GM21619 (cell line): ENCODE results near the gene TSPAN9.

ENCODE experiments used
- ATAC-seq: cut with Tn5 transposase; IDR thresholded peaks from one replicate; pipeline ENCODE4 v1.9.1; 2021; ENCODE audit not compliant: unreplicated experiment

Gene TSPAN9

GRCh38 chr12:3157581-3158323, 80.6 kb downstream of the TSPAN9 start:
- ATAC-seq: no peak

GRCh38 chr12:3158851-3159465, 81.8 kb downstream of the TSPAN9 start:
- no peak for ATAC-seq

GRCh38 chr12:3160081-3160480, 82.9 kb downstream of the TSPAN9 start:
- no peak for ATAC-seq

- no peak for ATAC-seq
These were observed 84.7 kb downstream of the TSPAN9 start for GRCh38 chr12:3161861-3162260.

GRCh38 chr12:3164454-3165077, 87.4 kb downstream of the TSPAN9 start:
- no peak for ATAC-seq

DNA sequence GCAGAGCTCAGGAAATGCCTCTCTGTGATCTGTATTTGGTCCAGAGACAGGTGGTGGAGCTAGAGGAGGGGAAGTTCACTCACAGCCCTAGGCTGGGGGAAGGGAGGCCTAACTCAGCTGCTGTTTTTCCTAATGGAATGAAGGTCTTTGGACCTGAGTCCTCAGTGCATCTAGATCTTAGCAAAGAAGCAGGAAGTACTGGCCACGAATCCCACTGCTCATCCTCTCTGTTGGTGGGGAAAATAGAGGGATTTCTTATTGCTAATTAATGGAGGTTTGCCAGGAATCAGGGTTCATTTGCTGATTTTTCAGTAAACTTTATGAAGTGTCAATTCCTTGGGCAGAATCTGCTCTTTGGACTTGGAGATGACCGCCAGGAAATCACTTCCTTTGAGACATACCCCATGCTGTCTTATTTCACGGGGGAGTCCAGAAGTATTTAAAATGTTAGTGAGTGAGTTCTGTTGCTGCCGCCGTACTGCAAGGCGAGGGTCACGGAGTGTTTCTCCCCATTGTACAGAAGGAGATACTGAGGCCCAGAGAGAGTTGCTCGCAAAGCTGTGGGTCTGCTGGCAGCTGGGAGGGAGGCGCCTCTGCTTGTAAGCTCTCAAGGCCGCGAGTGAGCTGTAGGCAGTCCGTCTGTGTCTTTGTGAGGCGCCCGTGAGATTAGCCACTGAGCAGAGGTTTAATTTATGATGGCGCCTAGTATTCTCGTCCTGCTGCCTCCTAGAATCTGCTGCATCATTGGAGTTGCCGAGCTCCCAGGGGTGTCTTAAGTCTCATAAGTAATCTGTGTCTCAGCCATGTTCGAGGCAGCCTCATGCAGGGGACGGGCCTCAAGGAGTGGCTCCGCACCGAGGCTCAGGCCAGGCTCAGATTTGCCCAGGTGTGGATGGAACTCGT, 88.2 kb downstream of the TSPAN9 start:
- ATAC-seq: no peak

GRCh38 chr12:3167636-3168035, 90.5 kb downstream of the TSPAN9 start:
- ATAC-seq: no peak

- ATAC-seq: no peak
These were observed 91.3 kb downstream of the TSPAN9 start for GRCh38 chr12:3168223-3169221.

DNA sequence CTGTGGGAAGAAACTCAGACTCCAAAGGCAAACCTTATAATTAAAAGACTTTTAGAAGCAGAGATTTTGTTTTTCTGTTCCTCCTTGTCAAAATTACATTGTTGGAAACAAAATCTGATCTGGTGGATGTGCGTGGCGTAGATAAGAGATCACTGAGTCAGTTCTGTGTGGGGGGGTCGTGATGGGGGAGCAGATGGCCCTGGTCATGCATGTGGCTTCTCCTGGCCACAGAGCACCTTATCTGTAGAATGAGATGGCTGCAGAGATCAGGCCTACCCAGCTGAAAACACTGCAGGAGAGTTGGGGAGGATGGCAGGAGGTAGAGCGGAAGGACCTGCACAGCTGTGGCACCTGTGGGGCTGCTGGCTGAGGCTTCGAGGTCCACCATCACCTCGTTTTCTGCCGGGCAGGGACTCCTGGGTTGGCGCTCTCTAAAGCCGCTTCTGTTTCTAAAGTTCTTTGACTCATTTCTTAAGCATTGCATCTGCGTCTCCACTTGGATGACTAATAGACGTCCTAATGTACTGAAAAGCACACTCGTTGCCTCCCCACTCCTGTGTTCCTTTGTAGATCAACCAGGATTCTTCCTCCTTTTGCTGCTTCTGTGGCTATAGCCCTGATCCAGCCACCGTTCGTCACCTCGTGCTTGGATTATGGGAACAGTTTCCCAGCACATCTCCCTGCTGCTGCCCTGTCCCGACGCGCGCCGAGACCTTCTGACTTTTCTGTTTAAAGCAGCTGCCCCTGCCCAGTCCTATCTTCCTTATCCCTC, 93.4 kb downstream of the TSPAN9 start:
- ATAC-seq: no peak

- ATAC-seq: no peak
These were observed 94.0 kb downstream of the TSPAN9 start for GRCh38 chr12:3171195-3171591.

GRCh38 chr12:3172124-3173007, 95.2 kb downstream of the TSPAN9 start:
- no peak for ATAC-seq

- ATAC-seq: no peak
These were observed 95.9 kb downstream of the TSPAN9 start for GRCh38 chr12:3173008-3173553.

DNA sequence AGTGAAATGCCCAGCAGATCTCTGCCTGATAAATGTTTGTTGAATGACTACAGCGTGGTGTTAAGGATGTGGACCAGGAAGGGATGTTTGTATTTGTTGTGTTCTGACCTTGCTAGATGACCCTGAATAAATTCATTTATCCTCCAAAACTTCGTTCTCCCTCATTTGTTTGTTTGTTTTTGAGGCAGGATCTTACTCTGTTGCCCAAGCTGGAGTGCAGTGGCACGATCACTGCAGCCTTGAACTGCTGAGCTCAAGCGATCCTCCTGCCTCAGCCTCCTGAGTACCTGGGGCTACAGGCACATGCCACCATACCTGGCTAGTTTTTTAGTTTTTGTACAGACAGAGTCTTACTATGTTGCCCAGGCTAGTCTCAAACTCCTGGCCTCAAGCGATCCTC, 96.7 kb downstream of the TSPAN9 start:
- no peak for ATAC-seq

DNA sequence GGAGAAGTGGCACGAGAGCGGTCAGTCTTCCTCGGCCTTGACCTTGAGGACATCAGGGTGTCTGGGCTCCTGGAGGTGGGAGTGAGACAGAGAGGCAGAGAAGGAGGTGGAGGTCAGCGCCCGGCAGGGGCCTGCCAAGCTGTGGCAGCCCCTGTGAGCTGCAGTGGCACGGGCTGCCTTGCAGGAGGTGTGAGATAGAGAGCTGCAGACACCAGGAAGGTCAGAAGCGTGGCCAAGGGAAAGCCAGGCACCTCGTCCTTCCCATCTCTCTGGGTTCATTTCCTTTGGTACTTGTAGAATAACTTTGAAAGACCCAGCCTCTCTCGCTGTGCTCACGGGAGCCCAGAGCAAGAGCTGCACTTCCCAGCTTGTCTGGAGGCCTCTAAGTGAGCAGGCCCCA, 98.1 kb downstream of the TSPAN9 start:
- no peak for ATAC-seq

DNA sequence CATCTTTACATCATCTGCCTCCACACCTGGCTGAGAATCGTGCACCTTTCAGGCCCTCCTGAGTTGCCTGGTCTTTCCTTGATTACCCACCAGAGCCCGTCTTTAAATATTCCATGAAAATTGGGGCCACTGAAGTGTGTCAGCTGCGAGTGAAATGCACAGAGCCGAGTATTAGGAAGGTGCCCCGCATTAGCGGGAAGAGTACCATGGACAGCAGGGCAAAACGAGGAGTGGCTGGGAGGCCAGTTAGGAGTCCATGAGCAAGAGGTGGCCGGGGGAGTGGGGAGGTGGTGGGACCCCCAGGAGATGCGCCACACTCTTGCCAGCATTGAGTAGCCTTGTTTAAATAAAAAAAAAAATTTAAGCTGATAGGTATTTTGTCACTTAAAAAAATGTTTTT, 99.6 kb downstream of the TSPAN9 start:
- ATAC-seq: no peak

- no peak for ATAC-seq
These were observed 100.7 kb downstream of the TSPAN9 start for GRCh38 chr12:3177778-3178425.

DNA sequence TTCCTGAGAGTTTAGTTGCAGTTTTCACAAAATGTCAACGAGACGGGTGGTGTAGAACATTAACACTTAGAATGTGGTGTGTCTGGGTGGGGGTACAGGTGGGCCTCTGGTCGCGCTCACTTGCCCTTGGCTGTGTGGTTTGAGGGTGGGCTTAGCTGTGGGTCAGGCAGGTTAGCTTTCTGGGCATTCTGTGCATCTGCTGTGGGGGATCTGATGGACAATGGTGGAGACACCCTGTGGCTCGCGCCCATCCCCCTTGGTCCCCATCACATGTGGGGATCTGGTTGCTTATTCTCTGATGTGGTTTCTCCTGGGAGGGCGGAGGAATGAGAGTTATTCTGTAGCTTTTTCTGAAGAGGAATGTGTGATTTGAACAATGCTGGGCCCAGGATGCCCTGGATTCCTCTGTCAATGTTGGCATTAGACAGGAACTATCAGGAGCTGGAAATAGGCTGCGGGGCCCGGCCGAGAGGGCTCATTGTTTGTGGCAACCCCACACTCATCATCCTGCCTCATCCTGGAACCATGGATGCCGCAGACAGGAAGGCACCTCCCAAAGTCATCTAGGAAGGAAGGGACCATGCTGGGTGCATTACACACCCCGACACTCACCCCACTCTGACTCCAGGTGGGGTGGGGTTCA, 101.6 kb downstream of the TSPAN9 start:
- ATAC-seq: no peak
